WTC11 (cell line): Measurements from ENCODE around the gene WWOX. TPM values are rescaled to one million over a fixed set of nuclear protein-coding genes. Genes with fewer than 3 reads are reported as not detected.

Source experiments
- ATAC-seq: fragments of 200-7000 bp; cut with Tn5 transposase; 2 replicates; pipeline ENCODE4 v1.10.0; 2021; ENCODE audit warnings: mild to moderate bottlenecking, moderate library complexity
- CTCF ChIA-PET: fragments of 300-600 bp; sonication (Branson Sonifier 250); formaldehyde crosslinking; loops from one replicate; lab custom pipeline; 2021; ENCODE audit warnings: antibody characterized with exemption; lab: Charles Lee
- POLR2A ChIA-PET: fragments of 350-600 bp; sonication (Branson Sonifier 250); formaldehyde crosslinking; loops from one replicate; lab custom pipeline; 2021; ENCODE audit warnings: antibody characterized with exemption; lab: Charles Lee
- DNase-seq: peaks from one replicate; pipeline ENCODE4 v3.0.0; 2021; ENCODE audit warnings: low spot score
- H3K27ac Mint-ChIP-seq: 2 replicates; pipeline ENCODE4 v1.8.0; 2021; ENCODE audit warnings: mixed read lengths
- H3K27me3 Mint-ChIP-seq: 2 replicates; pipeline ENCODE4 v1.8.0; 2021; ENCODE audit warnings: low read depth, mild to moderate bottlenecking, moderate library complexity, mixed read lengths
- H3K36me3 Mint-ChIP-seq: 2 replicates; pipeline ENCODE4 v1.8.0; 2021; ENCODE audit warnings: mixed read lengths
- H3K4me1 Mint-ChIP-seq: 2 replicates; pipeline ENCODE4 v1.8.0; 2022; ENCODE audit warnings: mixed read lengths
- H3K4me3 Mint-ChIP-seq: 2 replicates; pipeline ENCODE4 v1.8.0; 2021; ENCODE audit warnings: mild to moderate bottlenecking, moderate library complexity, mixed read lengths
- H3K9me3 Mint-ChIP-seq: 2 replicates; pipeline ENCODE4 v1.8.0; 2021; ENCODE audit warnings: mixed read lengths
- TEAD4 ChIP-seq: sonication (generic); formaldehyde crosslinking; IDR thresholded peaks from 2 replicates; pipeline ENCODE4 v1.8.0; 2022; ENCODE audit warnings: mild to moderate bottlenecking, missing genetic modification reagents
- ZNF219 ChIP-seq: sonication (generic); formaldehyde crosslinking; IDR thresholded peaks from 2 replicates; pipeline ENCODE4 v1.8.0; 2023; ENCODE audit warnings: missing genetic modification reagents, mild to moderate bottlenecking, borderline replicate concordance
- ZNF317 ChIP-seq: sonication (generic); formaldehyde crosslinking; IDR thresholded peaks from 2 replicates; pipeline ENCODE4 v1.8.1; 2023; ENCODE audit warnings: low read depth, mild to moderate bottlenecking, moderate library complexity, missing genetic modification reagents, borderline replicate concordance
- total RNA-seq: library from RNA; stranded (reverse); gene quantifications from 3 replicates; pipeline ENCODE4 v1.2.3, GENCODE V29; 2021
- TF ChIP-seq, protein P1 (sequence below): fragments of 250-450 bp; sonication (Bioruptor Pico); IDR thresholded peaks from 2 replicates; pipeline ENCODE4 v1.9.0; 2021; ENCODE audit warnings: mild to moderate bottlenecking
- TF ChIP-seq, protein P2 (sequence below): sonication (generic); formaldehyde crosslinking; conservative IDR thresholded peaks from 2 replicates; pipeline ENCODE4 v1.8.1; 2022; ENCODE audit warnings: mild to moderate bottlenecking, missing genetic modification reagents
- TF ChIP-seq, protein P3 (sequence below): sonication (generic); formaldehyde crosslinking; IDR thresholded peaks from 2 replicates; pipeline ENCODE4 v1.8.0; 2022; ENCODE audit warnings: mild to moderate bottlenecking, missing genetic modification reagents
- TF ChIP-seq, protein P4 (sequence below): sonication (generic); formaldehyde crosslinking; IDR thresholded peaks from 2 replicates; pipeline ENCODE4 v1.8.0; 2022; ENCODE audit warnings: mild to moderate bottlenecking, missing genetic modification reagents
- TF ChIP-seq, protein P5 (sequence below): sonication (generic); formaldehyde crosslinking; IDR thresholded peaks from 2 replicates; pipeline ENCODE4 v1.8.0; 2022; ENCODE audit warnings: missing genetic modification reagents
- TF ChIP-seq, protein P6 (sequence below): sonication (generic); formaldehyde crosslinking; IDR thresholded peaks from 2 replicates; pipeline ENCODE4 v1.8.0; 2023; ENCODE audit warnings: mild to moderate bottlenecking, missing genetic modification reagents
- TF ChIP-seq, protein P7 (sequence below): sonication (generic); formaldehyde crosslinking; IDR thresholded peaks from 2 replicates; pipeline ENCODE4 v1.8.1; 2023; ENCODE audit warnings: mild to moderate bottlenecking, missing genetic modification reagents, moderate library complexity
- TF ChIP-seq, protein P8 (sequence below): fragments of 250-450 bp; sonication (Bioruptor Pico); IDR thresholded peaks from 2 replicates; pipeline ENCODE4 v1.8.0; 2021; ENCODE audit warnings: mild to moderate bottlenecking

The WWOX gene
- total RNA-seq, 1 experiment from 2014 or later, result 15.7 TPM

DNA sequence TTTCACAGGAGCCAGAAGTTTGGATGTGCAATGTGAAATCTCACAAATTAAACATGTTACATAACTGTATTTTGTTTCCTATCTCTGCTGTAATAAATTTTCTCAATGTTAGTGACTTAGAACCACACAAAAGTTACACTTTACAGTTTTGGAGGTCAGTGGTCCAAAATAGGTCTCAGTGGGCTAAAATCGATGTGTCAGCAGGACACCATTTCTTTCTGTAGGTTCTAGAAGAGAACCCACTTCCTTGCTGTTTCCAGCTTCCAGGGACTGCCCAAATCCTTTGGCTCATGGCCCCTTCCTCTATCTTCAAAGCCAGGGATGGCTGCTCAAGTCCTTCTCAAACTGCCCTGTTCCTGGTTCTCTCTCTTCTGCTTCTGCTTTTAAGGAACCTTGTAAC lies 252.7 kb downstream of the WWOX start (continued):
- TF ChIP-seq, protein P1, sequence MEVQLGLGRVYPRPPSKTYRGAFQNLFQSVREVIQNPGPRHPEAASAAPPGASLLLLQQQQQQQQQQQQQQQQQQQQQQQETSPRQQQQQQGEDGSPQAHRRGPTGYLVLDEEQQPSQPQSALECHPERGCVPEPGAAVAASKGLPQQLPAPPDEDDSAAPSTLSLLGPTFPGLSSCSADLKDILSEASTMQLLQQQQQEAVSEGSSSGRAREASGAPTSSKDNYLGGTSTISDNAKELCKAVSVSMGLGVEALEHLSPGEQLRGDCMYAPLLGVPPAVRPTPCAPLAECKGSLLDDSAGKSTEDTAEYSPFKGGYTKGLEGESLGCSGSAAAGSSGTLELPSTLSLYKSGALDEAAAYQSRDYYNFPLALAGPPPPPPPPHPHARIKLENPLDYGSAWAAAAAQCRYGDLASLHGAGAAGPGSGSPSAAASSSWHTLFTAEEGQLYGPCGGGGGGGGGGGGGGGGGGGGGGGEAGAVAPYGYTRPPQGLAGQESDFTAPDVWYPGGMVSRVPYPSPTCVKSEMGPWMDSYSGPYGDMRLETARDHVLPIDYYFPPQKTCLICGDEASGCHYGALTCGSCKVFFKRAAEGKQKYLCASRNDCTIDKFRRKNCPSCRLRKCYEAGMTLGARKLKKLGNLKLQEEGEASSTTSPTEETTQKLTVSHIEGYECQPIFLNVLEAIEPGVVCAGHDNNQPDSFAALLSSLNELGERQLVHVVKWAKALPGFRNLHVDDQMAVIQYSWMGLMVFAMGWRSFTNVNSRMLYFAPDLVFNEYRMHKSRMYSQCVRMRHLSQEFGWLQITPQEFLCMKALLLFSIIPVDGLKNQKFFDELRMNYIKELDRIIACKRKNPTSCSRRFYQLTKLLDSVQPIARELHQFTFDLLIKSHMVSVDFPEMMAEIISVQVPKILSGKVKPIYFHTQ (CRISPR knock-in tag), result no peak
- TF ChIP-seq, protein P2, sequence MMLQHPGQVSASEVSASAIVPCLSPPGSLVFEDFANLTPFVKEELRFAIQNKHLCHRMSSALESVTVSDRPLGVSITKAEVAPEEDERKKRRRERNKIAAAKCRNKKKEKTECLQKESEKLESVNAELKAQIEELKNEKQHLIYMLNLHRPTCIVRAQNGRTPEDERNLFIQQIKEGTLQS (CRISPR knock-in tag), result no peak

DNA sequence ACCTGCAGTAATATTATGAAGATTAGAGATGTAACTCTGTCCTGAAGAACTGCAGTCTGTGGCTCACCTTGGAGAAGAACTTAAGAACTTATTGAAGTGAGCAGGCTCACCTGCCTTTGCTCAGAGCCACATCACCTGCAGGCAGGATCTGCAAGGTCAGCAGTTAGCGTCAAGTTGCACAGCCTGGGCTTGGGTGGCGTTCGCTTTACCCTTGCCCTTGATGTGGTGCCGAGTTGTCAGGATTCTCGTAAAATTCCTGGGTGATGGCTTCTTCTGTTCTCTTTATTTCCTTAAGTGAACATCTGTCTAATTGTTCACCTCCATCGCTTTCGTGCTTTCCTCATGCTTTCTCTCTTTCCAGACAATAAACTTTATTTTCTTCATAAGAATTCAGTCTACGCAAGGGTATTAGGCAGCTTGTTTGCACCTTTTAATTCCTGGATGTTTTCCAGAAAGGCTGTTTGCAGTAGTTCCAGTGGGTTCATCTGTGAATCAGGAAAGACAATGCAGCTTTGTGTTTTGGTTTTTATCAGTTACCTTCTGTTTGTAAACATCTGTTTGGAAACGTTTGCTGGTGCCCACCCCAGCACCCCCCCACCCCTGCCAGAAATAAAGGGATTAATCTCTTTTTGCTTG lies 254.3 kb downstream of the WWOX start:
- ATAC-seq, result no peak
- CTCF ChIA-PET, result no interaction called here
- H3K27ac Mint-ChIP-seq, result no peak overlapping the region

DNA sequence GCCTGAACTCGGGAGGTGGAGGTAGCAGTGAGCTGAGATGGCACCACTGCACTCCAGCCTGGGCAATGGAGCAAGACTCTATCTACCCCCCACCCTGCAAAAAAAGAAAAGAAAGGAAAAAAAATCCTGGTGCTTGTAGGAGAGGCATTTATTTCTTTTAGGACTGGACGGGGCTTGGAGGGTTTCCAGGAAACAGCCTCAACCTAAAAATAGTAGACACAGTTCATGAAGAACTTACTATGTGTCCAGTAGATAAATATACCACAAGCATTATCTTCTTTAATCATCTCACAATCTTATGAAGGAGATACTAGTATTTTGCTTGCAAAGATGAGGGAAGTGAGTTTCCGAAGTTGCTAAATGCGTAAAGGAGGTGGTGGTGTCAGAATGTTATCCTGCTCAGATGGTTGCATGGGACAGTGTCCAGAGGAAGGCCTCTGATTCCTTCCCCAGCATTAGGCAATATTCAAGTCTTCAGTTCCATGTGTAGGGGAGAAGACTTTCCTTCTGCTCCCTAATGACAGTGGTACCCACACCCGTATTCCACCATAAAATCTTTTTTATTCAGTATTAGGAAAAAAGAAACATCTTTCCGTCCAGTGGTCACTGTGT lies 263.2 kb downstream of the WWOX start:
- Mint-ChIP-seq H3K9me3 (no peaks in the 10 kb centered on the region), H3K4me3 (no peak overlapping the region), H3K27me3 (no peaks in the 10 kb centered on the region), H3K27ac (no peak overlapping the region), H3K36me3 (no peaks in the 10 kb centered on the region), H3K4me1 (no peaks in the 10 kb centered on the region)
- ATAC-seq, result no peak
- POLR2A ChIA-PET, result no interaction called here
- CTCF ChIA-PET, result no interaction called here
- no peak for DNase-seq
- TF ChIP-seq ZNF317 (no peak), TEAD4 (no peak), ZNF219 (no peak)
- TF ChIP-seq, protein P3, sequence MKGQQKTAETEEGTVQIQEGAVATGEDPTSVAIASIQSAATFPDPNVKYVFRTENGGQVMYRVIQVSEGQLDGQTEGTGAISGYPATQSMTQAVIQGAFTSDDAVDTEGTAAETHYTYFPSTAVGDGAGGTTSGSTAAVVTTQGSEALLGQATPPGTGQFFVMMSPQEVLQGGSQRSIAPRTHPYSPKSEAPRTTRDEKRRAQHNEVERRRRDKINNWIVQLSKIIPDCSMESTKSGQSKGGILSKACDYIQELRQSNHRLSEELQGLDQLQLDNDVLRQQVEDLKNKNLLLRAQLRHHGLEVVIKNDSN (CRISPR knock-in tag), result no peak
- TF ChIP-seq, protein P4, sequence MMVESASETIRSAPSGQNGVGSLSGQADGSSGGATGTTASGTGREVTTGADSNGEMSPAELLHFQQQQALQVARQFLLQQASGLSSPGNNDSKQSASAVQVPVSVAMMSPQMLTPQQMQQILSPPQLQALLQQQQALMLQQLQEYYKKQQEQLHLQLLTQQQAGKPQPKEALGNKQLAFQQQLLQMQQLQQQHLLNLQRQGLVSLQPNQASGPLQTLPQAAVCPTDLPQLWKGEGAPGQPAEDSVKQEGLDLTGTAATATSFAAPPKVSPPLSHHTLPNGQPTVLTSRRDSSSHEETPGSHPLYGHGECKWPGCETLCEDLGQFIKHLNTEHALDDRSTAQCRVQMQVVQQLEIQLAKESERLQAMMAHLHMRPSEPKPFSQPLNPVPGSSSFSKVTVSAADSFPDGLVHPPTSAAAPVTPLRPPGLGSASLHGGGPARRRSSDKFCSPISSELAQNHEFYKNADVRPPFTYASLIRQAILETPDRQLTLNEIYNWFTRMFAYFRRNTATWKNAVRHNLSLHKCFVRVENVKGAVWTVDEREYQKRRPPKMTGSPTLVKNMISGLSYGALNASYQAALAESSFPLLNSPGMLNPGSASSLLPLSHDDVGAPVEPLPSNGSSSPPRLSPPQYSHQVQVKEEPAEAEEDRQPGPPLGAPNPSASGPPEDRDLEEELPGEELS (CRISPR knock-in tag), result no peak
- TF ChIP-seq, protein P5, sequence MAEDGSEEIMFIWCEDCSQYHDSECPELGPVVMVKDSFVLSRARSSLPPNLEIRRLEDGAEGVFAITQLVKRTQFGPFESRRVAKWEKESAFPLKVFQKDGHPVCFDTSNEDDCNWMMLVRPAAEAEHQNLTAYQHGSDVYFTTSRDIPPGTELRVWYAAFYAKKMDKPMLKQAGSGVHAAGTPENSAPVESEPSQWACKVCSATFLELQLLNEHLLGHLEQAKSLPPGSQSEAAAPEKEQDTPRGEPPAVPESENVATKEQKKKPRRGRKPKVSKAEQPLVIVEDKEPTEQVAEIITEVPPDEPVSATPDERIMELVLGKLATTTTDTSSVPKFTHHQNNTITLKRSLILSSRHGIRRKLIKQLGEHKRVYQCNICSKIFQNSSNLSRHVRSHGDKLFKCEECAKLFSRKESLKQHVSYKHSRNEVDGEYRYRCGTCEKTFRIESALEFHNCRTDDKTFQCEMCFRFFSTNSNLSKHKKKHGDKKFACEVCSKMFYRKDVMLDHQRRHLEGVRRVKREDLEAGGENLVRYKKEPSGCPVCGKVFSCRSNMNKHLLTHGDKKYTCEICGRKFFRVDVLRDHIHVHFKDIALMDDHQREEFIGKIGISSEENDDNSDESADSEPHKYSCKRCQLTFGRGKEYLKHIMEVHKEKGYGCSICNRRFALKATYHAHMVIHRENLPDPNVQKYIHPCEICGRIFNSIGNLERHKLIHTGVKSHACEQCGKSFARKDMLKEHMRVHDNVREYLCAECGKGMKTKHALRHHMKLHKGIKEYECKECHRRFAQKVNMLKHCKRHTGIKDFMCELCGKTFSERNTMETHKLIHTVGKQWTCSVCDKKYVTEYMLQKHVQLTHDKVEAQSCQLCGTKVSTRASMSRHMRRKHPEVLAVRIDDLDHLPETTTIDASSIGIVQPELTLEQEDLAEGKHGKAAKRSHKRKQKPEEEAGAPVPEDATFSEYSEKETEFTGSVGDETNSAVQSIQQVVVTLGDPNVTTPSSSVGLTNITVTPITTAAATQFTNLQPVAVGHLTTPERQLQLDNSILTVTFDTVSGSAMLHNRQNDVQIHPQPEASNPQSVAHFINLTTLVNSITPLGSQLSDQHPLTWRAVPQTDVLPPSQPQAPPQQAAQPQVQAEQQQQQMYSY (CRISPR knock-in tag), result no peak
- TF ChIP-seq, protein P6, sequence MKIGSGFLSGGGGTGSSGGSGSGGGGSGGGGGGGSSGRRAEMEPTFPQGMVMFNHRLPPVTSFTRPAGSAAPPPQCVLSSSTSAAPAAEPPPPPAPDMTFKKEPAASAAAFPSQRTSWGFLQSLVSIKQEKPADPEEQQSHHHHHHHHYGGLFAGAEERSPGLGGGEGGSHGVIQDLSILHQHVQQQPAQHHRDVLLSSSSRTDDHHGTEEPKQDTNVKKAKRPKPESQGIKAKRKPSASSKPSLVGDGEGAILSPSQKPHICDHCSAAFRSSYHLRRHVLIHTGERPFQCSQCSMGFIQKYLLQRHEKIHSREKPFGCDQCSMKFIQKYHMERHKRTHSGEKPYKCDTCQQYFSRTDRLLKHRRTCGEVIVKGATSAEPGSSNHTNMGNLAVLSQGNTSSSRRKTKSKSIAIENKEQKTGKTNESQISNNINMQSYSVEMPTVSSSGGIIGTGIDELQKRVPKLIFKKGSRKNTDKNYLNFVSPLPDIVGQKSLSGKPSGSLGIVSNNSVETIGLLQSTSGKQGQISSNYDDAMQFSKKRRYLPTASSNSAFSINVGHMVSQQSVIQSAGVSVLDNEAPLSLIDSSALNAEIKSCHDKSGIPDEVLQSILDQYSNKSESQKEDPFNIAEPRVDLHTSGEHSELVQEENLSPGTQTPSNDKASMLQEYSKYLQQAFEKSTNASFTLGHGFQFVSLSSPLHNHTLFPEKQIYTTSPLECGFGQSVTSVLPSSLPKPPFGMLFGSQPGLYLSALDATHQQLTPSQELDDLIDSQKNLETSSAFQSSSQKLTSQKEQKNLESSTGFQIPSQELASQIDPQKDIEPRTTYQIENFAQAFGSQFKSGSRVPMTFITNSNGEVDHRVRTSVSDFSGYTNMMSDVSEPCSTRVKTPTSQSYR (CRISPR knock-in tag), result no peak
- TF ChIP-seq, protein P7, sequence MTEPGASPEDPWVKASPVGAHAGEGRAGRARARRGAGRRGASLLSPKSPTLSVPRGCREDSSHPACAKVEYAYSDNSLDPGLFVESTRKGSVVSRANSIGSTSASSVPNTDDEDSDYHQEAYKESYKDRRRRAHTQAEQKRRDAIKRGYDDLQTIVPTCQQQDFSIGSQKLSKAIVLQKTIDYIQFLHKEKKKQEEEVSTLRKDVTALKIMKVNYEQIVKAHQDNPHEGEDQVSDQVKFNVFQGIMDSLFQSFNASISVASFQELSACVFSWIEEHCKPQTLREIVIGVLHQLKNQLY (CRISPR knock-in tag), result no peak
- TF ChIP-seq, protein P8, sequence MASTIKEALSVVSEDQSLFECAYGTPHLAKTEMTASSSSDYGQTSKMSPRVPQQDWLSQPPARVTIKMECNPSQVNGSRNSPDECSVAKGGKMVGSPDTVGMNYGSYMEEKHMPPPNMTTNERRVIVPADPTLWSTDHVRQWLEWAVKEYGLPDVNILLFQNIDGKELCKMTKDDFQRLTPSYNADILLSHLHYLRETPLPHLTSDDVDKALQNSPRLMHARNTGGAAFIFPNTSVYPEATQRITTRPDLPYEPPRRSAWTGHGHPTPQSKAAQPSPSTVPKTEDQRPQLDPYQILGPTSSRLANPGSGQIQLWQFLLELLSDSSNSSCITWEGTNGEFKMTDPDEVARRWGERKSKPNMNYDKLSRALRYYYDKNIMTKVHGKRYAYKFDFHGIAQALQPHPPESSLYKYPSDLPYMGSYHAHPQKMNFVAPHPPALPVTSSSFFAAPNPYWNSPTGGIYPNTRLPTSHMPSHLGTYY, result no peak

More for the DNA sequence above, 254.3 kb downstream of the WWOX start:
- H3K36me3 Mint-ChIP-seq, result no peaks in the 10 kb centered on the region
- no peaks in the 10 kb centered on the region for H3K27me3 Mint-ChIP-seq
- peaks cover 8% of the 10 kb centered on the region for H3K9me3 Mint-ChIP-seq
- TF ChIP-seq, protein P3 (CRISPR knock-in tag), result no peak
- TF ChIP-seq, protein P8, result no peak
- no peaks in the 10 kb centered on the region for H3K4me1 Mint-ChIP-seq
- POLR2A ChIA-PET, result no interaction called here
- DNase-seq, result no peak
- H3K4me3 Mint-ChIP-seq, result no peak overlapping the region
